Dedifferentiated amniotic fluid mesenchymal stem cell (primary cell): ENCODE data around the gene EREG.

Experiments used
- DNase-seq: peaks from one replicate; pipeline ENCODE4 v3.0.0-alpha.2; 2016; ENCODE audit errors: extremely low spot score

The EREG gene

GRCh38 chr4:74344031-74344430, 20.9 kb upstream of the EREG start:
- DNase-seq = no peak

- DNase-seq = no peak
Measured at GRCh38 chr4:74353858-74354257, 11.1 kb upstream of the EREG start.

- no peak for DNase-seq
Measured at GRCh38 chr4:74357965-74358364, 7.0 kb upstream of the EREG start.

- DNase-seq = no peak
Measured at GRCh38 chr4:74361671-74362070, 3.3 kb upstream of the EREG start.

GRCh38 chr4:74362347-74362746, 2.6 kb upstream of the EREG start:
- no peak for DNase-seq

- DNase-seq = no peak
Measured at GRCh38 chr4:74364256-74364651, 691 bp upstream of the EREG start.

- DNase-seq = no peak
Measured at GRCh38 chr4:74365761-74366160, 816 bp downstream of the EREG start.

- DNase-seq = no peak
Measured at GRCh38 chr4:74366367-74366911, 1.5 kb downstream of the EREG start.

- DNase-seq = no peak
Measured at GRCh38 chr4:74367656-74368290, 2.8 kb downstream of the EREG start.

GRCh38 chr4:74368596-74368995, 3.7 kb downstream of the EREG start:
- no peak for DNase-seq

GRCh38 chr4:74369855-74370254, 4.9 kb downstream of the EREG start:
- no peak for DNase-seq

- DNase-seq = peak; percentile 64
Measured at GRCh38 chr4:74370912-74371311, 6.0 kb downstream of the EREG start.

GRCh38 chr4:74374128-74374527, 9.2 kb downstream of the EREG start:
- DNase-seq = no peak

- DNase-seq = peak; percentile 66
Measured at GRCh38 chr4:74374561-74375327, 9.8 kb downstream of the EREG start.

- DNase-seq = no peak
Measured at GRCh38 chr4:74375824-74376426, 11.0 kb downstream of the EREG start.

- peak; percentile 89 for DNase-seq
Measured at GRCh38 chr4:74376888-74377483, 12.0 kb downstream of the EREG start.

- DNase-seq = no peak
Measured at GRCh38 chr4:74377714-74378113, 12.8 kb downstream of the EREG start.

GRCh38 chr4:74378573-74378972, 13.6 kb downstream of the EREG start:
- DNase-seq = no peak

- no peak for DNase-seq
Measured at GRCh38 chr4:74379912-74380311, 15.0 kb downstream of the EREG start.

GRCh38 chr4:74385386-74385785, 20.4 kb downstream of the EREG start:
- DNase-seq = no peak

- no peak for DNase-seq
Measured at GRCh38 chr4:74386159-74386558, 21.2 kb downstream of the EREG start.

- no peak for DNase-seq
Measured at GRCh38 chr4:74387790-74388189, 22.8 kb downstream of the EREG start.
